GM21515 (cell line): ENCODE measurements around the gene MED25.

Source experiments
- ATAC-seq: cut with Tn5 transposase; IDR thresholded peaks from one replicate; pipeline ENCODE4 v1.9.1; 2021; ENCODE audit not compliant: unreplicated experiment

MED25 gene

GRCh38 chr19:49817964-49818648 lies at the start of gene MED25:
TSS of gene MED25 (plus strand) at chr19:49818289. CDS start at chr19:49818342, 53 bp downstream.
- peak; percentile 71 for ATAC-seq

GRCh38 chr19:49770529-49770928 lies 47.6 kb upstream of the MED25 start:
- no peak for ATAC-seq

GRCh38 chr19:49771674-49772139 lies 46.4 kb upstream of the MED25 start:
- no peak for ATAC-seq

GRCh38 chr19:49772850-49773432 lies 45.1 kb upstream of the MED25 start:
- no peak for ATAC-seq

GRCh38 chr19:49773663-49774350 lies 44.3 kb upstream of the MED25 start:
- no peak for ATAC-seq

- ATAC-seq, result no peak
Observed at GRCh38 chr19:49774969-49775368, 43.1 kb upstream of the MED25 start.

GRCh38 chr19:49775742-49776370 lies 42.2 kb upstream of the MED25 start:
- no peak for ATAC-seq

- ATAC-seq, result no peak
Observed at GRCh38 chr19:49776371-49776764, 41.7 kb upstream of the MED25 start.

GRCh38 chr19:49779731-49780555 lies 38.1 kb upstream of the MED25 start:
- no peak for ATAC-seq

- no peak for ATAC-seq
Observed at GRCh38 chr19:49780861-49781260, 37.2 kb upstream of the MED25 start.

- no peak for ATAC-seq
Observed at GRCh38 chr19:49781394-49781793, 36.7 kb upstream of the MED25 start.

GRCh38 chr19:49782515-49782914 lies 35.6 kb upstream of the MED25 start:
- ATAC-seq, result no peak

GRCh38 chr19:49786376-49786820 lies 31.7 kb upstream of the MED25 start:
- no peak for ATAC-seq

- no peak for ATAC-seq
Observed at GRCh38 chr19:49787746-49788145, 30.3 kb upstream of the MED25 start.

- ATAC-seq, result no peak
Observed at GRCh38 chr19:49788857-49789256, 29.2 kb upstream of the MED25 start.

GRCh38 chr19:49790866-49791265 lies 27.2 kb upstream of the MED25 start:
- no peak for ATAC-seq

- no peak for ATAC-seq
Observed at GRCh38 chr19:49791776-49792445, 26.2 kb upstream of the MED25 start.

- ATAC-seq, result no peak
Observed at GRCh38 chr19:49792829-49793560, 25.1 kb upstream of the MED25 start.

GRCh38 chr19:49793561-49793840 lies 24.6 kb upstream of the MED25 start:
- ATAC-seq, result no peak

GRCh38 chr19:49795615-49796014 lies 22.5 kb upstream of the MED25 start:
- no peak for ATAC-seq
